ENCODE data around the gene RANBP17.

DNA sequence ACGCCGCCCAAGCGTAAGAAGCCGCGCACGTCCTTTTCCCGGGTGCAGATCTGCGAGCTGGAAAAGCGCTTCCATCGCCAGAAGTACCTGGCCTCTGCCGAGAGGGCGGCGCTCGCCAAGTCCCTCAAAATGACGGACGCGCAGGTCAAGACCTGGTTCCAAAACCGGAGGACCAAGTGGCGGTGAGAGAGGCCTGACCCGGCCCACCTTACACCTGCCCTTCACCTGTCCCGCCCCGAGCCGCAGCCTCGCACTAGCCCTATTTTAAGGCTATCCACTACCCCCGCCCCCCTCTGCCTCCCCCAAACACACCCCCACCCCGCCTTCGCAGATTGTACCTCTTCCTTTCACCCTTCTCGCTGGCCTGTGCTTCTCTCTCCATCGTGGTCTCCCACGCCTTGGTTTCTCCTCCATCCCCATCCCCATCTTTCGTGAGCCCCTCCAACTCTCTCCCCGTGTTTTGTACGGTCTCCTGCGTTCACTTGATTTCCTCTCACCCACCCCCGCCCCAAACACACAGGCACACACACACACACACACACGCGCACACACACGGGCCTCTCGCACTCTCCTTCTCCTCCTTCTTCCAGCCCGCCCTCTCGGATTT is 448.5 kb downstream of the RANBP17 start:
- TF ChIP-seq, protein P1, sequence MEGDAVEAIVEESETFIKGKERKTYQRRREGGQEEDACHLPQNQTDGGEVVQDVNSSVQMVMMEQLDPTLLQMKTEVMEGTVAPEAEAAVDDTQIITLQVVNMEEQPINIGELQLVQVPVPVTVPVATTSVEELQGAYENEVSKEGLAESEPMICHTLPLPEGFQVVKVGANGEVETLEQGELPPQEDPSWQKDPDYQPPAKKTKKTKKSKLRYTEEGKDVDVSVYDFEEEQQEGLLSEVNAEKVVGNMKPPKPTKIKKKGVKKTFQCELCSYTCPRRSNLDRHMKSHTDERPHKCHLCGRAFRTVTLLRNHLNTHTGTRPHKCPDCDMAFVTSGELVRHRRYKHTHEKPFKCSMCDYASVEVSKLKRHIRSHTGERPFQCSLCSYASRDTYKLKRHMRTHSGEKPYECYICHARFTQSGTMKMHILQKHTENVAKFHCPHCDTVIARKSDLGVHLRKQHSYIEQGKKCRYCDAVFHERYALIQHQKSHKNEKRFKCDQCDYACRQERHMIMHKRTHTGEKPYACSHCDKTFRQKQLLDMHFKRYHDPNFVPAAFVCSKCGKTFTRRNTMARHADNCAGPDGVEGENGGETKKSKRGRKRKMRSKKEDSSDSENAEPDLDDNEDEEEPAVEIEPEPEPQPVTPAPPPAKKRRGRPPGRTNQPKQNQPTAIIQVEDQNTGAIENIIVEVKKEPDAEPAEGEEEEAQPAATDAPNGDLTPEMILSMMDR (conservative IDR thresholded peaks at IDR 0.05; ENCODE audit: low read depth in 2 of 2), result peak; percentile 53 to 68
- TF ChIP-seq POLR2AphosphoS5 (IDR thresholded peaks at IDR 0.05; ENCODE audit: low read depth) (no peak), CREB1 (CRISPR knock-in tag; IDR thresholded peaks at IDR 0.05; ENCODE audit: low read depth) (no peak), NANOG (IDR thresholded peaks at IDR 0.05; ENCODE audit: borderline replicate concordance) (no peak), EZH2phosphoT487 (IDR thresholded peaks at IDR 0.05; ENCODE audit: unreplicated experiment) (no peak), REST (IDR thresholded peaks at IDR 0.05; ENCODE audit: unreplicated experiment) (no peak), ETS1 (IDR thresholded peaks at IDR 0.05) (no peak), ZNF114 (CRISPR knock-in tag; IDR thresholded peaks at IDR 0.05) (no peak), EZH2 (IDR thresholded peaks at IDR 0.05; ENCODE audit: low read depth, unreplicated experiment) (no peak), JUNB (IDR thresholded peaks at IDR 0.05; ENCODE audit: unreplicated experiment) (no peak), STAT1 (IDR thresholded peaks at IDR 0.05; ENCODE audit: unreplicated experiment) (no peak)

Measured in GM23338 (cell line).